NCI-H1930 (cell line): ENCODE measurements around the gene DDX39A.
"Not testable (repeated sequence)": the region's sequence is repeated elsewhere in the genome, so short reads cannot be mapped to it uniquely, and the experiment has no call there.

Experiments
- DNase-seq, 2 experiments: peaks; one replicate each; lab custom pipeline; 2025; lab: John Stamatoyannopoulos, UW

Gene DDX39A

GRCh38 chr19:14385492-14385891, 33.6 kb downstream of the DDX39A start:
- DNase-seq: no peak

GRCh38 chr19:14383661-14384555, 35.2 kb downstream of the DDX39A start:
- DNase-seq: no peak

- no peak for DNase-seq
These were observed 37.3 kb downstream of the DDX39A start for GRCh38 chr19:14381689-14382474.

GRCh38 chr19:14379294-14380065, 39.7 kb downstream of the DDX39A start:
- no peak for DNase-seq

- no peak for DNase-seq
These were observed 40.3 kb downstream of the DDX39A start for GRCh38 chr19:14378890-14379289.

GRCh38 chr19:14377883-14378328, 41.2 kb downstream of the DDX39A start:
- DNase-seq: no peak

- no peak for DNase-seq
These were observed 43.4 kb downstream of the DDX39A start for GRCh38 chr19:14375582-14376291.

GRCh38 chr19:14375055-14375581, 44.0 kb downstream of the DDX39A start:
- DNase-seq: no peak

- not testable (repeated sequence) for DNase-seq
These were observed 44.8 kb downstream of the DDX39A start for GRCh38 chr19:14374313-14374712.

GRCh38 chr19:14372384-14373077, 46.6 kb downstream of the DDX39A start:
- not testable (repeated sequence) for DNase-seq

- DNase-seq: no peak
These were observed 47.8 kb downstream of the DDX39A start for GRCh38 chr19:14371301-14371821.

- no peak for DNase-seq
These were observed 48.2 kb downstream of the DDX39A start for GRCh38 chr19:14370940-14371280.

- no peak for DNase-seq
These were observed 48.8 kb downstream of the DDX39A start for GRCh38 chr19:14370169-14370939.

- no peak for DNase-seq
These were observed 49.6 kb downstream of the DDX39A start for GRCh38 chr19:14369399-14370168.

GRCh38 chr19:14368011-14368513, 51.1 kb downstream of the DDX39A start:
- no peak for DNase-seq

- DNase-seq: no peak
These were observed 52.1 kb downstream of the DDX39A start for GRCh38 chr19:14367016-14367415.

- DNase-seq: peak in 1 of 2 experiments; percentile 17
These were observed 52.6 kb downstream of the DDX39A start for GRCh38 chr19:14366529-14366928.

GRCh38 chr19:14364098-14364443, 55.1 kb downstream of the DDX39A start:
- DNase-seq: not testable (repeated sequence)
